Smooth muscle cell (in vitro differentiated cells): ENCODE results near the gene OMG. TPM values are rescaled to one million over a fixed set of nuclear protein-coding genes. Genes with fewer than 3 reads are reported as not detected.

Experiments
- DNase-seq: peaks from one replicate; lab custom pipeline; 2025; ENCODE audit not compliant: unreplicated experiment; lab: John Stamatoyannopoulos, UW
- H2AFZ ChIP-seq: fragments of 200-600 bp; sonication (generic); 2 replicates; pipeline ENCODE4 v1.6.0; 2016; ENCODE audit warnings: antibody characterized with exemption, low read depth, mild to moderate bottlenecking
- H3F3A ChIP-seq: fragments of 200-600 bp; sonication (generic); 2 replicates; pipeline ENCODE4 v1.6.0; 2017; ENCODE audit warnings: antibody characterized with exemption, low read depth
- H3K27ac ChIP-seq: fragments of 200-600 bp; sonication (generic); 2 replicates; pipeline ENCODE4 v1.5.1; 2016; ENCODE audit warnings: low read depth, mild to moderate bottlenecking
- H3K27me3 ChIP-seq: fragments of 200-600 bp; sonication (generic); 2 replicates; pipeline ENCODE4 v1.6.1; 2016; ENCODE audit warnings: low read depth, mild to moderate bottlenecking
- H3K36me3 ChIP-seq: fragments of 200-600 bp; sonication (generic); 2 replicates; pipeline ENCODE4 v1.5.1; 2016; ENCODE audit warnings: low read depth
- H3K4me1 ChIP-seq: fragments of 200-600 bp; sonication (generic); 2 replicates; pipeline ENCODE4 v1.5.1; 2016; ENCODE audit warnings: low read depth
- H3K4me2 ChIP-seq: fragments of 200-600 bp; sonication (generic); 2 replicates; pipeline ENCODE4 v1.6.0; 2016; ENCODE audit warnings: mild to moderate bottlenecking
- H3K4me3 ChIP-seq: fragments of 200-600 bp; sonication (generic); 2 replicates; pipeline ENCODE4 v1.5.1; 2016; ENCODE audit warnings: mild to moderate bottlenecking
- H3K79me2 ChIP-seq: fragments of 200-600 bp; sonication (generic); 2 replicates; pipeline ENCODE4 v1.6.0; 2016; ENCODE audit warnings: low read depth, mild to moderate bottlenecking
- H3K9ac ChIP-seq: fragments of 200-600 bp; sonication (generic); 2 replicates; pipeline ENCODE4 v1.6.0; 2016; ENCODE audit warnings: low read depth
- H3K9me3 ChIP-seq: fragments of 200-600 bp; sonication (generic); replicated peaks from 2 replicates; pipeline ENCODE4 v1.5.1; 2016; ENCODE audit warnings: low read depth
- H4K20me1 ChIP-seq: fragments of 200-600 bp; sonication (generic); 2 replicates; pipeline ENCODE4 v1.6.0; 2016; ENCODE audit warnings: low read depth
- CTCF ChIP-seq: fragments of 200-600 bp; sonication (generic); IDR thresholded peaks from 2 replicates; pipeline ENCODE4 v1.5.1; 2017; ENCODE audit warnings: borderline replicate concordance, mild to moderate bottlenecking, antibody characterized with exemption; ENCODE audit not compliant: insufficient read depth, poor library complexity, severe bottlenecking
- WGBS: methylation state at CpG from one replicate; pipeline ENCODE4 v1.1.7; 2016; ENCODE audit warnings: low lambda C conversion rate; 5-methylcytosine and 5-hydroxymethylcytosine counted together
- polyA plus RNA-seq: library from polyadenylated mRNA; unstranded; fragments of >200 nt; fragmentation: Nextera tagmentation; extraction: Ambion mirVana; gene quantifications from 2 replicates; pipeline ENCODE4 v1.2.1, GENCODE V29; 2016
- total RNA-seq: library from RNA; depleted of rRNA; stranded (reverse); fragments of >200 nt; gene quantifications from 2 replicates; pipeline ENCODE4 v1.2.3, GENCODE V29; 2014

Gene OMG
- total and polyA plus RNA-seq, 2 experiments from 2014 or later = 0.57 TPM; not detected in 1

GRCh38 chr17:31260151-31260550 is 36.9 kb downstream of the OMG start:
- no peak for TF ChIP-seq CTCF
- Histone ChIP-seq H3K27ac (no peak overlapping the region), H3K4me1 (no peaks in the 10 kb centered on the region), H3F3A (no peaks in the 10 kb centered on the region), H3K27me3 (no peaks in the 10 kb centered on the region), H3K9ac (no peak overlapping the region), H3K36me3 (peaks cover 8% of the 10 kb centered on the region), H3K4me3 (no peak overlapping the region), H2AFZ (no peak overlapping the region), H3K9me3 (no peaks in the 10 kb centered on the region), H3K4me2 (no peak overlapping the region), H3K79me2 (no peaks in the 10 kb centered on the region), H4K20me1 (no peaks in the 10 kb centered on the region)
- WGBS = 96% methylated on average over 3 of the region's 3 CpGs
- no peak for DNase-seq

- DNase-seq = no peak
- no peak overlapping the region for H3K9ac ChIP-seq
- no peaks in the 10 kb centered on the region for H3K9me3 ChIP-seq
- peaks cover 5% of the 10 kb centered on the region for H3K36me3 ChIP-seq
- no peak overlapping the region for H3K4me2 ChIP-seq
- no peak overlapping the region for H2AFZ ChIP-seq
- H3K4me3 ChIP-seq = no peak overlapping the region
- H3K79me2 ChIP-seq = no peaks in the 10 kb centered on the region
- H3K4me1 ChIP-seq = no peaks in the 10 kb centered on the region
- TF ChIP-seq CTCF = no peak
- H4K20me1 ChIP-seq = no peaks in the 10 kb centered on the region
- H3F3A ChIP-seq = no peaks in the 10 kb centered on the region
- no peak overlapping the region for H3K27ac ChIP-seq
- 93% methylated on average over 3 of the region's 3 CpGs for WGBS
- no peaks in the 10 kb centered on the region for H3K27me3 ChIP-seq
Measured at GRCh38 chr17:31256936-31257335, 40.1 kb downstream of the OMG start.

- Histone ChIP-seq H3K36me3 (peaks cover 4% of the 10 kb centered on the region), H3K4me1 (no peaks in the 10 kb centered on the region), H3K27ac (no peak overlapping the region), H3K4me2 (no peak overlapping the region), H3K79me2 (no peaks in the 10 kb centered on the region), H2AFZ (no peak overlapping the region), H3K9me3 (no peaks in the 10 kb centered on the region), H3K27me3 (no peaks in the 10 kb centered on the region), H4K20me1 (peaks cover 10% of the 10 kb centered on the region), H3K4me3 (no peak overlapping the region), H3F3A (no peaks in the 10 kb centered on the region), H3K9ac (no peak overlapping the region)
- DNase-seq = no peak
- 97% methylated on average over 2 of the region's 2 CpGs for WGBS
- no peak for TF ChIP-seq CTCF
Measured at GRCh38 chr17:31254654-31255053, 42.4 kb downstream of the OMG start.

- 100% methylated on average over 1 of the region's 1 CpG for WGBS
- no peaks in the 10 kb centered on the region for H3K36me3 ChIP-seq
- H3K4me3 ChIP-seq = no peak overlapping the region
- TF ChIP-seq CTCF = no peak
- no peak overlapping the region for H3K9ac ChIP-seq
- H3K79me2 ChIP-seq = no peaks in the 10 kb centered on the region
- no peak overlapping the region for H2AFZ ChIP-seq
- no peak overlapping the region for H3K27ac ChIP-seq
- no peaks in the 10 kb centered on the region for H3K4me1 ChIP-seq
- H3F3A ChIP-seq = no peaks in the 10 kb centered on the region
- no peaks in the 10 kb centered on the region for H3K9me3 ChIP-seq
- no peak for DNase-seq
- H3K4me2 ChIP-seq = no peak overlapping the region
- H4K20me1 ChIP-seq = peaks cover 10% of the 10 kb centered on the region
- no peaks in the 10 kb centered on the region for H3K27me3 ChIP-seq
Measured at GRCh38 chr17:31252741-31253140, 44.3 kb downstream of the OMG start.
